ENCODE results near the gene IER5L. TPM values are rescaled to one million over a fixed set of nuclear protein-coding genes. Genes with fewer than 3 reads are reported as not detected.
A peak's percentile ranks its signal among the peaks of the same experiment; 100 is the strongest.

The IER5L gene
- total and polyA plus RNA-seq, 9 of the 15 experiments (the other 6 are each of a cell fraction or from before 2014, with no cell fraction given) = 0.14 to 11.9 (median 0.52) TPM

DNA sequence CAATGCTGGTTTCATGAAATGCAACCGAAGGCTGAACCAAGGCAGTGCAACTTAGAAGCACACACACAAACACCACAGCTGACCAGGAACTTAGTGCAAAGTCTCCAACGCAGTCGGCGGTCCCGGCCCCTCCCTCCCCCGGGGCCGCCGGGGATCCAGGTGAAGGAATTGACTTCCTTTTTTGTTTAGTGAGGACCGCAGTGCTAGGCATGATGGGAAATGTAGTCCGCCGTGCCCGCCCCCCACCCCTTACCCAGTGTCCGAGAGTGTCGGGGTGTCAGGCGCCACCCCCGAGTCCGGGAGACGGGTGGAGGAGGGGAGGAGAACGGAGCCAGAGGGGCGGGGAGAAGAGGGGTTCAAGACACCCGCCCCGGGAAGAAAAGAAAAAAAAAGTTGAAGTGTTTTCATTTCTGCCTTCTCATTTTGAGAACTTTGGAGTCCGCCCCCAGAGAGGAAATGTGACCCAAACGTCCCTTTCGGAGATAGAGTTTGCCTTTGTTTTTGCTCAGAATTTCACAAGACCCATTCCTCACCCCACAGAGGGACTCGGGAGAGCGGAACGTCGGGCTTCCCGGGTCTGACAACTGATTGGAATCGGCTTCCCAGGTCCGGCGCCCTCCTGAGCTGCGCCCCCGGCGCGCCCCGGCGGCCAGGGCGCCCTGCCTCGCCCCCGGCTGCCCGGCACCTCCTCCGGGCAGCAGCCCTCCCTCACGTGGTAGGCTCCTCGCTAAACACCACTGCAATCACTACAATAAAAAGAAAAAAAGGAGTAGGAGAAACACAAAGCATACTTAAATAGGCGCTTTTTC, 2.0 kb downstream of the IER5L start (continued):
- TF ChIP-seq EWSR1 (IDR thresholded peaks at IDR 0.05; ENCODE audit: borderline replicate concordance, low read depth, partially characterized antibody) = no peak
- peak; percentile 51 for TF ChIP-seq FOXM1 (IDR thresholded peaks at IDR 0.05; ENCODE audit: low read depth)
- no peak for TF ChIP-seq FOXM1 (CRISPR knock-in tag; IDR thresholded peaks at IDR 0.05; ENCODE audit: low read depth)
- TF ChIP-seq, protein P1, sequence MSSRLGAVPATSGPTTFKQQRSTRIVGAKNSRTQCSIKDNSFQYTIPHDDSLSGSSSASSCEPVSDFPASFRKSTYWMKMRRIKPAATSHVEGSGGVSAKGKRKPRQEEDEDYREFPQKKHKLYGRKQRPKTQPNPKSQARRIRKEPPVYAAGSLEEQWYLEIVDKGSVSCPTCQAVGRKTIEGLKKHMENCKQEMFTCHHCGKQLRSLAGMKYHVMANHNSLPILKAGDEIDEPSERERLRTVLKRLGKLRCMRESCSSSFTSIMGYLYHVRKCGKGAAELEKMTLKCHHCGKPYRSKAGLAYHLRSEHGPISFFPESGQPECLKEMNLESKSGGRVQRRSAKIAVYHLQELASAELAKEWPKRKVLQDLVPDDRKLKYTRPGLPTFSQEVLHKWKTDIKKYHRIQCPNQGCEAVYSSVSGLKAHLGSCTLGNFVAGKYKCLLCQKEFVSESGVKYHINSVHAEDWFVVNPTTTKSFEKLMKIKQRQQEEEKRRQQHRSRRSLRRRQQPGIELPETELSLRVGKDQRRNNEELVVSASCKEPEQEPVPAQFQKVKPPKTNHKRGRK (tag; IDR thresholded peaks at IDR 0.05) = peak; percentile 65
- TF ChIP-seq IFI16 (CRISPR knock-in tag; IDR thresholded peaks at IDR 0.05) = no peak
- no peak for TF ChIP-seq HDGF (IDR thresholded peaks at IDR 0.05)
- TF ChIP-seq, protein P2, sequence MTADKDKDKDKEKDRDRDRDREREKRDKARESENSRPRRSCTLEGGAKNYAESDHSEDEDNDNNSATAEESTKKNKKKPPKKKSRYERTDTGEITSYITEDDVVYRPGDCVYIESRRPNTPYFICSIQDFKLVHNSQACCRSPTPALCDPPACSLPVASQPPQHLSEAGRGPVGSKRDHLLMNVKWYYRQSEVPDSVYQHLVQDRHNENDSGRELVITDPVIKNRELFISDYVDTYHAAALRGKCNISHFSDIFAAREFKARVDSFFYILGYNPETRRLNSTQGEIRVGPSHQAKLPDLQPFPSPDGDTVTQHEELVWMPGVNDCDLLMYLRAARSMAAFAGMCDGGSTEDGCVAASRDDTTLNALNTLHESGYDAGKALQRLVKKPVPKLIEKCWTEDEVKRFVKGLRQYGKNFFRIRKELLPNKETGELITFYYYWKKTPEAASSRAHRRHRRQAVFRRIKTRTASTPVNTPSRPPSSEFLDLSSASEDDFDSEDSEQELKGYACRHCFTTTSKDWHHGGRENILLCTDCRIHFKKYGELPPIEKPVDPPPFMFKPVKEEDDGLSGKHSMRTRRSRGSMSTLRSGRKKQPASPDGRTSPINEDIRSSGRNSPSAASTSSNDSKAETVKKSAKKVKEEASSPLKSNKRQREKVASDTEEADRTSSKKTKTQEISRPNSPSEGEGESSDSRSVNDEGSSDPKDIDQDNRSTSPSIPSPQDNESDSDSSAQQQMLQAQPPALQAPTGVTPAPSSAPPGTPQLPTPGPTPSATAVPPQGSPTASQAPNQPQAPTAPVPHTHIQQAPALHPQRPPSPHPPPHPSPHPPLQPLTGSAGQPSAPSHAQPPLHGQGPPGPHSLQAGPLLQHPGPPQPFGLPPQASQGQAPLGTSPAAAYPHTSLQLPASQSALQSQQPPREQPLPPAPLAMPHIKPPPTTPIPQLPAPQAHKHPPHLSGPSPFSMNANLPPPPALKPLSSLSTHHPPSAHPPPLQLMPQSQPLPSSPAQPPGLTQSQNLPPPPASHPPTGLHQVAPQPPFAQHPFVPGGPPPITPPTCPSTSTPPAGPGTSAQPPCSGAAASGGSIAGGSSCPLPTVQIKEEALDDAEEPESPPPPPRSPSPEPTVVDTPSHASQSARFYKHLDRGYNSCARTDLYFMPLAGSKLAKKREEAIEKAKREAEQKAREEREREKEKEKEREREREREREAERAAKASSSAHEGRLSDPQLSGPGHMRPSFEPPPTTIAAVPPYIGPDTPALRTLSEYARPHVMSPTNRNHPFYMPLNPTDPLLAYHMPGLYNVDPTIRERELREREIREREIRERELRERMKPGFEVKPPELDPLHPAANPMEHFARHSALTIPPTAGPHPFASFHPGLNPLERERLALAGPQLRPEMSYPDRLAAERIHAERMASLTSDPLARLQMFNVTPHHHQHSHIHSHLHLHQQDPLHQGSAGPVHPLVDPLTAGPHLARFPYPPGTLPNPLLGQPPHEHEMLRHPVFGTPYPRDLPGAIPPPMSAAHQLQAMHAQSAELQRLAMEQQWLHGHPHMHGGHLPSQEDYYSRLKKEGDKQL (CRISPR knock-in tag; IDR thresholded peaks at IDR 0.05; ENCODE audit: borderline replicate concordance) = no peak
- TF ChIP-seq, protein P3, sequence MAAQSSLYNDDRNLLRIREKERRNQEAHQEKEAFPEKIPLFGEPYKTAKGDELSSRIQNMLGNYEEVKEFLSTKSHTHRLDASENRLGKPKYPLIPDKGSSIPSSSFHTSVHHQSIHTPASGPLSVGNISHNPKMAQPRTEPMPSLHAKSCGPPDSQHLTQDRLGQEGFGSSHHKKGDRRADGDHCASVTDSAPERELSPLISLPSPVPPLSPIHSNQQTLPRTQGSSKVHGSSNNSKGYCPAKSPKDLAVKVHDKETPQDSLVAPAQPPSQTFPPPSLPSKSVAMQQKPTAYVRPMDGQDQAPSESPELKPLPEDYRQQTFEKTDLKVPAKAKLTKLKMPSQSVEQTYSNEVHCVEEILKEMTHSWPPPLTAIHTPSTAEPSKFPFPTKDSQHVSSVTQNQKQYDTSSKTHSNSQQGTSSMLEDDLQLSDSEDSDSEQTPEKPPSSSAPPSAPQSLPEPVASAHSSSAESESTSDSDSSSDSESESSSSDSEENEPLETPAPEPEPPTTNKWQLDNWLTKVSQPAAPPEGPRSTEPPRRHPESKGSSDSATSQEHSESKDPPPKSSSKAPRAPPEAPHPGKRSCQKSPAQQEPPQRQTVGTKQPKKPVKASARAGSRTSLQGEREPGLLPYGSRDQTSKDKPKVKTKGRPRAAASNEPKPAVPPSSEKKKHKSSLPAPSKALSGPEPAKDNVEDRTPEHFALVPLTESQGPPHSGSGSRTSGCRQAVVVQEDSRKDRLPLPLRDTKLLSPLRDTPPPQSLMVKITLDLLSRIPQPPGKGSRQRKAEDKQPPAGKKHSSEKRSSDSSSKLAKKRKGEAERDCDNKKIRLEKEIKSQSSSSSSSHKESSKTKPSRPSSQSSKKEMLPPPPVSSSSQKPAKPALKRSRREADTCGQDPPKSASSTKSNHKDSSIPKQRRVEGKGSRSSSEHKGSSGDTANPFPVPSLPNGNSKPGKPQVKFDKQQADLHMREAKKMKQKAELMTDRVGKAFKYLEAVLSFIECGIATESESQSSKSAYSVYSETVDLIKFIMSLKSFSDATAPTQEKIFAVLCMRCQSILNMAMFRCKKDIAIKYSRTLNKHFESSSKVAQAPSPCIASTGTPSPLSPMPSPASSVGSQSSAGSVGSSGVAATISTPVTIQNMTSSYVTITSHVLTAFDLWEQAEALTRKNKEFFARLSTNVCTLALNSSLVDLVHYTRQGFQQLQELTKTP (IDR thresholded peaks at IDR 0.05; ENCODE audit: low read depth in 1 of 2, partially characterized antibody in 2 of 2) = peak; percentile 40 to 90
- no peak for TF ChIP-seq BRD4 (IDR thresholded peaks at IDR 0.05)
- no peak for TF ChIP-seq ZNF184 (CRISPR knock-in tag; IDR thresholded peaks at IDR 0.05)

Data from K562 (cell line).